Measurements from ENCODE around the gene MRFAP1.

DNA sequence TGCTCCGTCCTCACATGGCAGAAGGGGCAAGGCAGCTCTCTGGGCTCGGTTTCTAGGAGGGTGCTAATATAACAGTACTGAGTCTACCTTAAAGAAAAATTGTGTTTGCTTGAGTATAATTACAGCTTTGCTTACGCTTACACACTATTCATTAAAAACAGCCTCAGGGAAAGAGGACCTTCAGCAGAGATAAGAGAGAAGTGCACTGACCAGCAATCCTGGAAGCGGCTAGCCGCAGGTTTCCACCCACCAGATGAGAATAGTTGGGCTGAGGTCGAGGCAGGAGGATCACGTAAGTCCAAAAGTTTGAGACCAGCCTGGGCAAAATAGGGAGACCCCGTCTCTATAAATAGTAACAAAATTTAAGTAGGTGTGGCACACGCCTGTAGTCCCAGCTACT lies 15.2 kb upstream of the MRFAP1 start:
- TF ChIP-seq, protein P1, sequence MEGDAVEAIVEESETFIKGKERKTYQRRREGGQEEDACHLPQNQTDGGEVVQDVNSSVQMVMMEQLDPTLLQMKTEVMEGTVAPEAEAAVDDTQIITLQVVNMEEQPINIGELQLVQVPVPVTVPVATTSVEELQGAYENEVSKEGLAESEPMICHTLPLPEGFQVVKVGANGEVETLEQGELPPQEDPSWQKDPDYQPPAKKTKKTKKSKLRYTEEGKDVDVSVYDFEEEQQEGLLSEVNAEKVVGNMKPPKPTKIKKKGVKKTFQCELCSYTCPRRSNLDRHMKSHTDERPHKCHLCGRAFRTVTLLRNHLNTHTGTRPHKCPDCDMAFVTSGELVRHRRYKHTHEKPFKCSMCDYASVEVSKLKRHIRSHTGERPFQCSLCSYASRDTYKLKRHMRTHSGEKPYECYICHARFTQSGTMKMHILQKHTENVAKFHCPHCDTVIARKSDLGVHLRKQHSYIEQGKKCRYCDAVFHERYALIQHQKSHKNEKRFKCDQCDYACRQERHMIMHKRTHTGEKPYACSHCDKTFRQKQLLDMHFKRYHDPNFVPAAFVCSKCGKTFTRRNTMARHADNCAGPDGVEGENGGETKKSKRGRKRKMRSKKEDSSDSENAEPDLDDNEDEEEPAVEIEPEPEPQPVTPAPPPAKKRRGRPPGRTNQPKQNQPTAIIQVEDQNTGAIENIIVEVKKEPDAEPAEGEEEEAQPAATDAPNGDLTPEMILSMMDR (conservative IDR thresholded peaks at IDR 0.05; ENCODE audit: low read depth, low read length) = no peak
- no peak for TF ChIP-seq SMC3 (IDR thresholded peaks at IDR 0.05; ENCODE audit: low read depth, low read length)
- TF ChIP-seq POLR2A (IDR thresholded peaks at IDR 0.05; ENCODE audit: low read depth, low read length) = no peak
- TF ChIP-seq, protein P2, sequence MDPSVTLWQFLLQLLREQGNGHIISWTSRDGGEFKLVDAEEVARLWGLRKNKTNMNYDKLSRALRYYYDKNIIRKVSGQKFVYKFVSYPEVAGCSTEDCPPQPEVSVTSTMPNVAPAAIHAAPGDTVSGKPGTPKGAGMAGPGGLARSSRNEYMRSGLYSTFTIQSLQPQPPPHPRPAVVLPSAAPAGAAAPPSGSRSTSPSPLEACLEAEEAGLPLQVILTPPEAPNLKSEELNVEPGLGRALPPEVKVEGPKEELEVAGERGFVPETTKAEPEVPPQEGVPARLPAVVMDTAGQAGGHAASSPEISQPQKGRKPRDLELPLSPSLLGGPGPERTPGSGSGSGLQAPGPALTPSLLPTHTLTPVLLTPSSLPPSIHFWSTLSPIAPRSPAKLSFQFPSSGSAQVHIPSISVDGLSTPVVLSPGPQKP (IDR thresholded peaks at IDR 0.05; ENCODE audit: borderline replicate concordance, low read depth, low read length) = no peak
- no peak for TF ChIP-seq FOS (IDR thresholded peaks at IDR 0.05; ENCODE audit: low read depth, low read length)
- no peak for TF ChIP-seq BHLHE40 (IDR thresholded peaks at IDR 0.05; ENCODE audit: low read depth, low read length)
